B cell (primary cell): Measurements from ENCODE around the gene ZNF223. TPM values are rescaled to one million over a fixed set of nuclear protein-coding genes. Genes with fewer than 3 reads are reported as not detected.

Source experiments
- ATAC-seq: fragments of 200-7000 bp; cut with Tn5 transposase; one replicate; pipeline ENCODE4 v1.10.0; 2021; ENCODE audit warnings: low read depth, mild to moderate bottlenecking, moderate number of reproducible peaks, moderate library complexity
- CTCF ChIA-PET: fragments of 350-600 bp; sonication (Branson Sonifier 250); formaldehyde crosslinking; loops from one replicate; lab custom pipeline; 2021; ENCODE audit warnings: antibody characterized with exemption, inconsistent platforms; lab: Charles Lee
- POLR2A ChIA-PET: fragments of 350-600 bp; sonication (Branson Sonifier 250); formaldehyde crosslinking; loops from one replicate; lab custom pipeline; 2021; ENCODE audit warnings: antibody characterized with exemption; lab: Charles Lee
- DNase-seq: peaks from one replicate; pipeline ENCODE4 v3.0.0; 2013
- H2AFZ ChIP-seq: 2 replicates; pipeline ENCODE4 v1.6.1; 2012; ENCODE audit warnings: mild to moderate bottlenecking, low read depth, low read length; ENCODE audit not compliant: insufficient read depth, poor library complexity, severe bottlenecking
- H3K27ac ChIP-seq, 2 donors: 1 replicate in 1 of 2; 2 replicates in 1 of 2; pipeline ENCODE4 v1.5.1; 2012 to 2013; ENCODE audit warnings: low read length in 2 of 2, mild to moderate bottlenecking in 2 of 2, moderate library complexity in 1 of 2
- H3K27me3 ChIP-seq, 4 experiments: fragments of 200-600 bp in 1 of 4; sonication (generic) in 1 of 4; replicated peaks in 1 of 4; 1 replicate in 2 of 4; 2 replicates in 2 of 4; pipeline versions ENCODE4 v1.6.1 to v1.7.0; 2013 to 2016; ENCODE audit warnings: low read length in 3 of 4, mild to moderate bottlenecking in 2 of 4, mixed read lengths in 1 of 4, moderate library complexity in 1 of 4; ENCODE audit not compliant: insufficient read depth in 4 of 4, control insufficient read depth in 3 of 4; ENCODE audit errors: control extremely low read depth in 1 of 4
- H3K36me3 ChIP-seq, 2 experiments: replicated peaks in 1 of 2; 1 replicate in 1 of 2; 2 replicates in 1 of 2; pipeline versions ENCODE4 v1.6.1 to v1.7.1; 2013; ENCODE audit warnings: low read length in 1 of 2; ENCODE audit not compliant: insufficient read depth in 2 of 2, control insufficient read depth in 1 of 2; ENCODE audit errors: control extremely low read depth in 1 of 2, extremely low read depth in 1 of 2
- H3K4me1 ChIP-seq, 2 donors: fragments of 200-600 bp in 1 of 2; sonication (generic) in 1 of 2; 1 replicate in 1 of 2; 2 replicates in 1 of 2; pipeline versions ENCODE4 v1.5.1 to v1.6.1; 2013 to 2017; ENCODE audit warnings: low read length in 2 of 2; ENCODE audit not compliant: control insufficient read depth in 2 of 2, insufficient read depth in 2 of 2
- H3K4me2 ChIP-seq: replicated peaks from 2 replicates; pipeline ENCODE3; 2012; ENCODE audit warnings: mild to moderate bottlenecking, low read depth, low read length; ENCODE audit not compliant: poor library complexity, severe bottlenecking
- H3K4me3 ChIP-seq, 5 experiments: fragments of 200-600 bp in 1 of 5; sonication (generic) in 1 of 5; 1 replicate in 3 of 5; 2 replicates in 2 of 5; pipeline versions ENCODE4 v1.5.1 to v1.7.0; 2011 to 2016; ENCODE audit warnings: low read length in 4 of 5, mild to moderate bottlenecking in 4 of 5, low read depth in 2 of 5, control low read depth in 1 of 5, moderate library complexity in 1 of 5; ENCODE audit not compliant: insufficient read depth in 1 of 5; ENCODE audit errors: control extremely low read depth in 1 of 5, extremely low read depth in 1 of 5
- H3K79me2 ChIP-seq: fragments of 200-600 bp; sonication (generic); one replicate; pipeline ENCODE4 v1.6.0; 2016; ENCODE audit warnings: low read length; ENCODE audit not compliant: control insufficient read depth, insufficient read depth
- H3K9ac ChIP-seq: fragments of 200-600 bp; sonication (generic); 2 replicates; pipeline ENCODE4 v1.6.1; 2017; ENCODE audit warnings: mild to moderate bottlenecking, low read length, moderate library complexity
- H3K9me3 ChIP-seq, 3 donors: one replicate each; pipeline versions ENCODE4 v1.6.1 to v1.7.1; 2013; ENCODE audit warnings: low read length in 2 of 3; ENCODE audit not compliant: control insufficient read depth in 2 of 3, insufficient read depth in 1 of 3; ENCODE audit errors: control extremely low read depth in 1 of 3
- H4K20me1 ChIP-seq: 2 replicates; pipeline ENCODE4 v1.6.0; 2012; ENCODE audit warnings: mild to moderate bottlenecking, low read length; ENCODE audit not compliant: insufficient read depth, control insufficient read depth, poor library complexity, severe bottlenecking
- H3K27ac Mint-ChIP-seq: one replicate; pipeline ENCODE4 v1.8.0; 2021; ENCODE audit warnings: mixed read lengths
- H3K27me3 Mint-ChIP-seq: one replicate; pipeline ENCODE4 v1.8.0; 2021; ENCODE audit warnings: mixed read lengths
- H3K4me1 Mint-ChIP-seq: one replicate; pipeline ENCODE4 v1.8.0; 2021; ENCODE audit warnings: mixed read lengths
- H3K4me3 Mint-ChIP-seq: one replicate; pipeline ENCODE4 v1.8.0; 2021; ENCODE audit warnings: mixed read lengths
- H3K9me3 Mint-ChIP-seq: one replicate; pipeline ENCODE4 v1.8.0; 2022; ENCODE audit warnings: mixed read lengths; ENCODE audit not compliant: insufficient read depth
- EZH2 ChIP-seq: IDR thresholded peaks from 2 replicates; pipeline ENCODE4 v1.6.1; 2012; ENCODE audit warnings: borderline replicate concordance, low read depth, mild to moderate bottlenecking, moderate library complexity, low read length; ENCODE audit not compliant: insufficient read depth, poor library complexity, severe bottlenecking
- WGBS: methylation state at CpG from one replicate; pipeline ENCODE4 v1.1.5; 2013; ENCODE audit warnings: missing lambda C conversion rate; ENCODE audit not compliant: insufficient coverage; 5-methylcytosine and 5-hydroxymethylcytosine counted together
- intact Hi-C: fragments of 100-400 bp; cut with micrococcal nuclease; formaldehyde crosslinking; loops from one replicate; pipeline ENCODE4 v1.10.0; 2022
- polyA plus RNA-seq: library from polyadenylated mRNA; depleted of rRNA; stranded (reverse); fragments of >200 nt; gene quantifications from 2 replicates; pipeline ENCODE4 v1.2.3, GENCODE V29; 2012
- total RNA-seq, 2 donors: library from RNA; stranded (reverse); fragments of 120-200 nt in 1 of 2; gene quantifications; 1 replicate in 1 of 2; 2 replicates in 1 of 2; pipeline versions ENCODE4 v1.2.3 to v1.2.4, GENCODE V29; 2013 to 2022
- TF ChIP-seq, protein P1 (sequence below): fragments of 200-600 bp; IDR thresholded peaks from one replicate; pipeline ENCODE4 v1.8.0; 2022; ENCODE audit warnings: antibody characterized with exemption, mild to moderate bottlenecking

ZNF223 gene
- total and polyA plus RNA-seq, 2 donors (not counting 1 experiment from before 2014, with no cell fraction given): 2.9 to 7.3 TPM

DNA sequence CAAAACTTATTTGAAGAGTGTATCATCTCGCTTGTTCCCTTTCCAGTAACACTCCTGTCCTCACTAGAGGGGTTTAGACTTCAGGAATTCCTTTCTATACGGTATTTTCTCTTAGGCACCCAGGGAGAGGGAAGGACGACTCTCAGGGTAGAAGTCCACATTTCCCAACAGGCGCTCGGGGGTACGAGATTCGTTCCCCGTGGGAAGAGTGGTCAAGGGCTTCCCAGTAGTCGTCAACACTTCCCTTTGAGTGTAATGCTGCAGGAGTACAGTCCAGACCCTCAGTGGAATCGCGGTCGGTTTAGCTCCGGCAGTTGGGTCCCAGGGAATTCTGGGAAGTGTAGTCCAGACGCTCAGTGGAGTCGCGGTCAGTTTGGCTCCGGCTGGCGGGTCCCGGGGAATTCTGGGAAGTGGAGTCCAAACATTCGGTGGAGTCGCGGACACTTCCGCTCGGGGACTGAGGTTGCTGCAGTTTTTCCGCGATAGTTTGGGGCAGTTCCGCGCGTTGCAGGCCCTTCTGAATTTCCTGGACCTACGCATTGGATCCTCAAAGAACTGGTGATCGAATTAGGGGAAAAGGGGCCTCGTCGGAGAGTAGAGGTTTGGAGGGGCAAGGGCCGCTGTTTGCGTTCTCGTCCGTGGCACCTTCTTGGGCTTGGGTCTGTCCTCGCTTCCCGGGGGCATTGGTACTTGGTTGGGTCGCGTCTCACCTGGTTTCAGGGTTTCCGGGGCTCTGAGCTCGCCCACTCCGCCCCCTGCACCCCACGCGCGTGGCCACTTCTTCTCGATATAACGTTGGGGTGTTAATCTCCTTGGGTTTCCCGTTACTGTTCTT is 42.3 kb downstream of the ZNF223 start, which contains the start of gene ZNF224:
TSS of gene ZNF224 (plus strand) at position 431 of the 835 bp plus-strand sequence. CDS start 3,513 bp downstream, outside the sequence.
- under 1% methylated on average over 46 of the region's 50 CpGs for WGBS
- intact Hi-C loops: loop anchor here (1.0 to 10.0 kb wide), 10 partner anchors 19 to 311 kb away; partner anchors contain the start of genes ZNF222, ZNF225, ZNF230 and ZNF234
- peak within 1 kb of the TSS; percentile 39 to 70 for H3K27ac ChIP-seq

More for the DNA sequence above, 42.3 kb downstream of the ZNF223 start, which contains the start of gene ZNF224:
- ChIA-PET POLR2A (interaction anchor here (1.0 to 1.3 kb wide), 2 partner anchors 20 to 118 kb away, joined by 3 to 8 read pairs; partner anchors contain the start of gene ZNF227), CTCF (interaction anchor here (0.6 to 2.3 kb wide), 7 partner anchors 45 to 348 kb away, joined by 3 to 7 read pairs (median 4); partner anchors contain the start of genes ZNF235 and ZNF45)
- no peaks in the 10 kb centered on the region for H3K9me3 Mint-ChIP-seq
- H3K79me2 ChIP-seq: peaks cover 40% of the 10 kb centered on the region
- no peaks in the 10 kb centered on the region for H3K27me3 Mint-ChIP-seq
- DNase-seq (peak; percentile 87), ATAC-seq (peak; percentile 94)
- no peaks in the 10 kb centered on the region for H3K27me3 ChIP-seq
- H3K4me1 Mint-ChIP-seq: peaks cover 22% of the 10 kb centered on the region
- H3K4me1 ChIP-seq: peaks cover 4 to 9% of the 10 kb centered on the region in 2 donors
- H3K4me3 ChIP-seq: peak within 1 kb of the TSS; percentile 67 to 95 (median 89)
- H3K4me2 ChIP-seq: peak within 1 kb of the TSS; percentile 86
- peak within 1 kb of the TSS; percentile 90 for H3K27ac Mint-ChIP-seq
- H4K20me1 ChIP-seq: peaks cover 3% of the 10 kb centered on the region
- TF ChIP-seq, protein P1, sequence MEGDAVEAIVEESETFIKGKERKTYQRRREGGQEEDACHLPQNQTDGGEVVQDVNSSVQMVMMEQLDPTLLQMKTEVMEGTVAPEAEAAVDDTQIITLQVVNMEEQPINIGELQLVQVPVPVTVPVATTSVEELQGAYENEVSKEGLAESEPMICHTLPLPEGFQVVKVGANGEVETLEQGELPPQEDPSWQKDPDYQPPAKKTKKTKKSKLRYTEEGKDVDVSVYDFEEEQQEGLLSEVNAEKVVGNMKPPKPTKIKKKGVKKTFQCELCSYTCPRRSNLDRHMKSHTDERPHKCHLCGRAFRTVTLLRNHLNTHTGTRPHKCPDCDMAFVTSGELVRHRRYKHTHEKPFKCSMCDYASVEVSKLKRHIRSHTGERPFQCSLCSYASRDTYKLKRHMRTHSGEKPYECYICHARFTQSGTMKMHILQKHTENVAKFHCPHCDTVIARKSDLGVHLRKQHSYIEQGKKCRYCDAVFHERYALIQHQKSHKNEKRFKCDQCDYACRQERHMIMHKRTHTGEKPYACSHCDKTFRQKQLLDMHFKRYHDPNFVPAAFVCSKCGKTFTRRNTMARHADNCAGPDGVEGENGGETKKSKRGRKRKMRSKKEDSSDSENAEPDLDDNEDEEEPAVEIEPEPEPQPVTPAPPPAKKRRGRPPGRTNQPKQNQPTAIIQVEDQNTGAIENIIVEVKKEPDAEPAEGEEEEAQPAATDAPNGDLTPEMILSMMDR: no peak
- TF ChIP-seq EZH2: no peak
- H3K36me3 ChIP-seq: peaks cover 15 to 26% of the 10 kb centered on the region in 2 experiments
- peak within 1 kb of the TSS; percentile 97 for H2AFZ ChIP-seq
- H3K4me3 Mint-ChIP-seq: peak within 1 kb of the TSS; percentile 96
- no peaks in the 10 kb centered on the region for H3K9me3 ChIP-seq
- H3K9ac ChIP-seq: peak within 1 kb of the TSS; percentile 80
